Astrocyte (in vitro differentiated cells and primary cell): Measurements from ENCODE around the gene PPIE. TPM values are rescaled to one million over a fixed set of nuclear protein-coding genes. Genes with fewer than 3 reads are reported as not detected.
"Not testable (repeated sequence)": the region's sequence is repeated elsewhere in the genome, so short reads cannot be mapped to it uniquely, and the experiment has no call there.

Source experiments
- DNase-seq: peaks from one replicate; pipeline ENCODE4 v3.0.0-alpha.2; 2010; ENCODE audit warnings: low read depth
- FAIRE-seq: peaks from 2 replicates; lab custom pipeline; 2011; peaks lifted over from hg19 to GRCh38; lab: Jason Lieb, UNC
- H2AFZ ChIP-seq: 2 replicates; pipeline ENCODE4 v1.6.0; 2012; ENCODE audit warnings: low read depth, low read length, inconsistent platforms
- H3K27ac ChIP-seq: 2 replicates; pipeline ENCODE4 v1.5.1; 2011; ENCODE audit warnings: low read depth, low read length, inconsistent platforms
- H3K27me3 ChIP-seq: 2 replicates; pipeline ENCODE4 v1.6.0; 2011; ENCODE audit warnings: low read length, inconsistent platforms; ENCODE audit not compliant: insufficient read depth
- H3K36me3 ChIP-seq: 2 replicates; pipeline ENCODE4 v1.5.1; 2011; ENCODE audit warnings: low read length, inconsistent platforms; ENCODE audit not compliant: insufficient read depth
- H3K4me1 ChIP-seq: 2 replicates; pipeline ENCODE4 v1.5.1; 2011; ENCODE audit warnings: low read length, inconsistent platforms; ENCODE audit not compliant: insufficient read depth
- H3K4me2 ChIP-seq: 2 replicates; pipeline ENCODE4 v1.6.0; 2012; ENCODE audit warnings: low read length, inconsistent platforms
- H3K4me3 ChIP-seq: 2 replicates; pipeline ENCODE4 v1.5.1; 2011; ENCODE audit warnings: low read depth, mild to moderate bottlenecking, low read length, inconsistent platforms; ENCODE audit not compliant: insufficient read depth
- H3K79me2 ChIP-seq: 2 replicates; pipeline ENCODE4 v1.6.0; 2012; ENCODE audit warnings: mild to moderate bottlenecking, low read length, inconsistent platforms; ENCODE audit not compliant: insufficient read depth
- H3K9ac ChIP-seq: 2 replicates; pipeline ENCODE4 v1.6.0; 2012; ENCODE audit warnings: mild to moderate bottlenecking, low read length, inconsistent platforms
- H3K9me3 ChIP-seq: 2 replicates; pipeline ENCODE4 v1.5.1; 2012; ENCODE audit warnings: low read depth, mild to moderate bottlenecking, low read length, inconsistent platforms; ENCODE audit not compliant: insufficient read depth
- H4K20me1 ChIP-seq: 2 replicates; pipeline ENCODE4 v1.6.0; 2012; ENCODE audit warnings: low read length, inconsistent platforms; ENCODE audit not compliant: insufficient read depth
- H3K27ac Mint-ChIP-seq: one replicate; pipeline ENCODE4 v1.8.0; 2021; ENCODE audit warnings: mild to moderate bottlenecking, mixed read lengths; ENCODE audit not compliant: unreplicated experiment
- H3K27me3 Mint-ChIP-seq: one replicate; pipeline ENCODE4 v1.8.0; 2021; ENCODE audit warnings: low read depth, mixed read lengths; ENCODE audit not compliant: unreplicated experiment
- H3K36me3 Mint-ChIP-seq: one replicate; pipeline ENCODE4 v1.8.0; 2021; ENCODE audit warnings: low read depth, mixed read lengths; ENCODE audit not compliant: unreplicated experiment
- H3K4me1 Mint-ChIP-seq: one replicate; pipeline ENCODE4 v1.8.0; 2021; ENCODE audit warnings: low read depth, mixed read lengths; ENCODE audit not compliant: unreplicated experiment
- H3K4me3 Mint-ChIP-seq: one replicate; pipeline ENCODE4 v1.8.0; 2021; ENCODE audit warnings: mild to moderate bottlenecking, moderate library complexity, mixed read lengths; ENCODE audit not compliant: unreplicated experiment
- H3K9me3 Mint-ChIP-seq: one replicate; pipeline ENCODE4 v1.8.0; 2021; ENCODE audit warnings: mild to moderate bottlenecking, mixed read lengths; ENCODE audit not compliant: unreplicated experiment
- CTCF ChIP-seq: IDR thresholded peaks from 2 replicates; pipeline ENCODE4 v1.5.1; 2011; ENCODE audit warnings: low read depth, mild to moderate bottlenecking, inconsistent platforms, low read length, moderate library complexity; ENCODE audit not compliant: insufficient read depth
- EZH2 ChIP-seq: IDR thresholded peaks from 2 replicates; pipeline ENCODE4 v1.6.1; 2012; ENCODE audit warnings: mild to moderate bottlenecking, low read length, inconsistent platforms; ENCODE audit not compliant: insufficient read depth
- total RNA-seq: library from RNA; stranded (reverse); gene quantifications from 2 replicates; pipeline ENCODE4 v1.2.1, GENCODE V29; 2021

Gene PPIE
- total RNA-seq, 1 donor from 2014 or later, result 33.7 TPM

- no peak overlapping the region for H2AFZ ChIP-seq
- no peaks in the 10 kb centered on the region for H3K9me3 ChIP-seq
- no peak for FAIRE-seq
- no peak overlapping the region for H3K4me3 ChIP-seq
- H3K4me1 ChIP-seq, result peaks cover 4% of the 10 kb centered on the region
- no peak overlapping the region for H3K4me2 ChIP-seq
- no peak for DNase-seq
- Mint-ChIP-seq H3K4me1 (peaks cover 6% of the 10 kb centered on the region), H3K36me3 (no peaks in the 10 kb centered on the region), H3K4me3 (no peak overlapping the region), H3K27ac (no peak overlapping the region), H3K27me3 (peaks cover 20% of the 10 kb centered on the region), H3K9me3 (peaks cover 3% of the 10 kb centered on the region)
- no peaks in the 10 kb centered on the region for H3K36me3 ChIP-seq
- no peaks in the 10 kb centered on the region for H3K79me2 ChIP-seq
- H4K20me1 ChIP-seq, result no peaks in the 10 kb centered on the region
- TF ChIP-seq CTCF, result no peak
- no peak for TF ChIP-seq EZH2
- no peak overlapping the region for H3K27ac ChIP-seq
- H3K27me3 ChIP-seq, result peaks cover 6% of the 10 kb centered on the region
- H3K9ac ChIP-seq, result no peak overlapping the region
These were observed 57.0 kb downstream of the PPIE start for GRCh38 chr1:39795651-39796050.

- not testable (repeated sequence) for H3K36me3 Mint-ChIP-seq, H3K9ac ChIP-seq, H3K27me3 Mint-ChIP-seq, H3K27me3 ChIP-seq, H3K4me1 ChIP-seq, H3K9me3 ChIP-seq, H3K36me3 ChIP-seq, FAIRE-seq, H4K20me1 ChIP-seq, H3K27ac ChIP-seq, H3K4me3 ChIP-seq, H2AFZ ChIP-seq, H3K9me3 Mint-ChIP-seq, H3K4me1 Mint-ChIP-seq, H3K79me2 ChIP-seq
- peak; percentile 31 for DNase-seq
- H3K4me2 ChIP-seq, result peak overlapping the region; percentile 59
- H3K4me3 Mint-ChIP-seq, result peak overlapping the region; percentile 25
- H3K27ac Mint-ChIP-seq, result peak overlapping the region; percentile 18
These were observed 60.4 kb downstream of the PPIE start for GRCh38 chr1:39798859-39799769.

- H3K27ac ChIP-seq, result no peak overlapping the region
- FAIRE-seq (no peak), DNase-seq (peak; percentile 77)
- no peaks in the 10 kb centered on the region for H3K9me3 ChIP-seq
- peaks cover 2% of the 10 kb centered on the region for H3K27me3 ChIP-seq
- Mint-ChIP-seq H3K9me3 (peaks cover 2% of the 10 kb centered on the region), H3K27ac (peak overlapping the region; percentile 59), H3K4me1 (peaks cover 8% of the 10 kb centered on the region), H3K4me3 (peak overlapping the region; percentile 25), H3K36me3 (no peaks in the 10 kb centered on the region), H3K27me3 (no peaks in the 10 kb centered on the region)
- no peaks in the 10 kb centered on the region for H4K20me1 ChIP-seq
- no peaks in the 10 kb centered on the region for H3K36me3 ChIP-seq
- peak overlapping the region; percentile 59 for H3K4me2 ChIP-seq
- H3K79me2 ChIP-seq, result no peaks in the 10 kb centered on the region
- H3K4me1 ChIP-seq, result peaks cover 4% of the 10 kb centered on the region
- no peak overlapping the region for H3K4me3 ChIP-seq
- no peak for TF ChIP-seq EZH2
- TF ChIP-seq CTCF, result peak; percentile 66
- peak overlapping the region; percentile 47 for H2AFZ ChIP-seq
- no peak overlapping the region for H3K9ac ChIP-seq
These were observed 61.2 kb downstream of the PPIE start for GRCh38 chr1:39799770-39800470.
